ENCODE measurements around the gene MAP4K2.

The MAP4K2 gene

GRCh38 chr11:64754124-64754918 is 48.7 kb downstream of the MAP4K2 start:
- DNase-seq, result no peak

GRCh38 chr11:64753380-64754123 is 49.5 kb downstream of the MAP4K2 start:
- DNase-seq, result no peak

DNA sequence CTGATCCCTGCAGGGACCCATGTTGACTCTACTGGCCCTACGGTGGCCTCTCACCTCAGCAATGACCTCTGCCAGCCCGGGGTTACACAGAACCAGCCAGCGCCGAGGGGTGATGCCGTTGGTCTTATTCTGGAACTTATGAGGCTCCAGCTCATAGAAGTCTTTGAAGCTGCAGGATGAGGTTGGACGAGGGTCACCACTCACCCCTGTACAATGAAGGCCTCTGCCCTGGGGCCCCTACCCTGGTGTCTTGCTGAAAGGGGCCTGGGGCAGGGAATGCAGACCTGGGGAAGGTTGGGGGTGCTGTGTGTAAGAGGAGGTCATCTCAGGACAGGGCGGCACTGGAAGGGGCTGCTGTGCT is 50.0 kb downstream of the MAP4K2 start:
- no peak for DNase-seq

- no peak for DNase-seq
Observed at GRCh38 chr11:64752175-64752970, 50.6 kb downstream of the MAP4K2 start.

DNA sequence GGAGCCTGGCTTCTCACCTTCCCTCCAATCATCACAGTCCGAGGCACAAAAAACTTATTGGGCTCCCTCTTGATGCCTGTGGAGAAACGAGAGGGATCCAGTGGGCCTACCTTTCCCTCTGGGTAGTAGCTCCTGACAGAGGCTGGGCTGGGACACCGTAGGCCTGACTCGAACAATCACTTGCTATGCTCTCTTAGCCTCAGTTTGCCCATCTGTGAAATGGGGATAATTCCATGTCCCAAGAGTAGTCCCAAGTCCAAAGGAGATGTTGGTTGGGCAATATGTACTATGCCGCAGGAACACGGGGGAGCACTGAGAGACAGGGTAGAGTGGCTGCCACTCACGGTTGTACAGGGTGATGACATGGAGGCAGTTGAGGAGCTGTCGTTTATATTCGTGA is 51.4 kb downstream of the MAP4K2 start:
- DNase-seq, result no peak

GRCh38 chr11:64751136-64751535 is 51.9 kb downstream of the MAP4K2 start:
- DNase-seq, result no peak

GRCh38 chr11:64750361-64751054 is 52.5 kb downstream of the MAP4K2 start:
- DNase-seq, result no peak

GRCh38 chr11:64747961-64748665 is 54.9 kb downstream of the MAP4K2 start:
- DNase-seq, result no peak

DNA sequence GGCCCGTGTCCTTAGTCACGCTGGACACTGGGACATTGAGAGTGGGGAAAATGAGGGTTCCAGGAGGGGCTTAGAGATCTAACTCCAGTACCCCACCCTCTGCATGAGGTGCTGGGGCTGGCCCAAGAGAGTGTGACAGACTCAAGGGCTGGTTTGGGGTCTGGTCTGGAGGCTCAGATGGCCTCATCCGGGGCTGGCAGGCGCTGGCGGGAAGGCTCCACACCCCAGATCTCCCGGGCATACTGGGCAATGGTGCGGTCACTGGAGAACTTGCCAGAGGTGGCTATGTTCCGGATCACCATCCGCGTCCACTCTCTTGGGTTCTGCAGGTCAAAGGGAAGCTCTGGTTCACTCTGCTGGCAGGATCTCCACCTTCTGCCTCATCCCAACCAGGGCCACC is 56.5 kb downstream of the MAP4K2 start:
- DNase-seq, result no peak

DNA sequence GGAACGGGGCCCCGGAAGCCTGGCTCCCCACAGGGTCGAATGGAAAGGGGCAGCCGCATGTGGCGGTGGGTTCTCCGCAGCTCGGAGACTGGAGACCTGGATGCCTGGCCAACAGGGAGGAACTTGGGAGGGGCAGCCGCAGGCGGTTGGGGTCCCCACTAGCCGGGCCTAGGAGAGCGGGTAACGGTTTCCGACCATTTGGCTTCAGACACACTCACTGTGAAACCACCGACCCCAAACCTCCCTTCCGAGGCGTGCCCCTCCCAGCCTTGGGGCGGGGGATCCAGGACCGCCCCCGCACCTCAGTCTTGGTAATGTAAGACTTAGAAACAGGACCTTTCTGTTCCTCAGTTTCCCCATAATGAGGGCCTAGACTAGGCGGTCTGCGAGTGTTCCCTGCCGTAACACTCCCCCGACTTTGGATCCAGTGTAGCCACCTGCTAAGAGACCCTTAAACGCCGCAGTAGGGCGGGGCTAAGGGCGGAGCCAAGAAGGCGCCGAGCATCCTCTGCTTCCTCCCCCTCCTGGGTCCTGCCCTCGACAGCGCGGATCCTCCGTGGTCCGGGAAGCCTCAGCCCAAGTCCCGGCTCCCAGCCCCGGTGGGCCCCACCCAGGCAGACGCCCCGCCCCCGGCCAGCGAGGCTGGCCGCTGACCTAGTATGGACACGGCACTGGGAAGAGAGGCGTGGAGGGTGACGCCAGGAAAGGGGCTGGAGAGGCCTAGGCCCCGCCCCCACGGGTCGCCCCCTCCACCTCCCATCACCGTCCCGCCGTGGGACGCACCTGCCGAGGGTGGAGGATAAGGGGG is 57.3 kb downstream of the MAP4K2 start:
- DNase-seq, result peak; percentile 81

GRCh38 chr11:64745189-64745520 is 57.9 kb downstream of the MAP4K2 start:
- peak; percentile 93 for DNase-seq

GRCh38 chr11:64744544-64745188 is 58.3 kb downstream of the MAP4K2 start:
- no peak for DNase-seq

DNA sequence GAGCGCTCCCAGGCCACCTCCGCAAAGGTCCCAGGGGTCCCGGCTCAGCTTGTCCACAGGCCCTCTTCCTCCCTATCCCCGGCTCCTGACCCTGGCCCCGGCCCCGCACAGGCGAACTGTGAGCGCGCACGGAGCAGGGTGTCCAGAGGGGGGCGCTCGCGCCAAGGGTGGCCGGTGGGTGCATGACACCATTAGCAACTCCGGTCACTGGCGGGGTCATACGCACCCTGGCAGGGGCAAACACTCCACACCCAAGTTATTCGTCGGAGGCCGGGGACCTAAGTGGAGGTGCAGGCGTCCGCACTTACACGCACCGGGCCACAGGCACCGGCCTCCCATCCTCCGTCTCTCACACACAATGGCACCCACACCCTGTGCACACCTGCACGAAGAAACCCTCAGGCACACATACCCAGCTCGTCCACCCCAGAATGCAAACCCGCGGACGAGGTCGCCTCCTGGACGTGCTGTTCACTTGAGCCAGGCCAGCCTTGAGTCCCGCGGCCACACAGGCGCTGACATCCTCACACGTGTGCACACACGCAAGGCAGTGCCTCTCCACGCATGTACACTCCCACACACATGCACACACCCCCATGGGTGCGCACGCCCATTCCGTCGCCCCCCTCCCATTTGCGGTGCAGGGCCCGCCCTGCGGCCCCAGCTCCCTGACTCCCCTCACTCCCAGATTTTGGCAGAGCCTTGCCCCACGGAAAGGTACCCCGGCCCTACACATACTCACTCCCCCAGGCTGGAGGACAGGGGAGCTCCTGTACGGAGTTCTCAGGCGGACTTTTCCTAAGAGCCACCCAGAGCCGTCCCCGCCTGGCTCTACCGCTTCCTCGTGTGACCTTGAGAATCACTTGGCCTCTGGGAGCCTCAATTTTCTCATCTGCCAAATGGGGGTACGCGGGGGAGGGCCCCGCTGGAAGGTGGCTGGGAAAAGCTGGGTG is 59.1 kb downstream of the MAP4K2 start, which contains the start of gene RASGRP2:
RASGRP2 (minus strand) TSS at position 552 of the 953 bp plus-strand sequence. CDS start 1,276 bp downstream, outside the sequence.
- peak; percentile 86 for DNase-seq

DNA sequence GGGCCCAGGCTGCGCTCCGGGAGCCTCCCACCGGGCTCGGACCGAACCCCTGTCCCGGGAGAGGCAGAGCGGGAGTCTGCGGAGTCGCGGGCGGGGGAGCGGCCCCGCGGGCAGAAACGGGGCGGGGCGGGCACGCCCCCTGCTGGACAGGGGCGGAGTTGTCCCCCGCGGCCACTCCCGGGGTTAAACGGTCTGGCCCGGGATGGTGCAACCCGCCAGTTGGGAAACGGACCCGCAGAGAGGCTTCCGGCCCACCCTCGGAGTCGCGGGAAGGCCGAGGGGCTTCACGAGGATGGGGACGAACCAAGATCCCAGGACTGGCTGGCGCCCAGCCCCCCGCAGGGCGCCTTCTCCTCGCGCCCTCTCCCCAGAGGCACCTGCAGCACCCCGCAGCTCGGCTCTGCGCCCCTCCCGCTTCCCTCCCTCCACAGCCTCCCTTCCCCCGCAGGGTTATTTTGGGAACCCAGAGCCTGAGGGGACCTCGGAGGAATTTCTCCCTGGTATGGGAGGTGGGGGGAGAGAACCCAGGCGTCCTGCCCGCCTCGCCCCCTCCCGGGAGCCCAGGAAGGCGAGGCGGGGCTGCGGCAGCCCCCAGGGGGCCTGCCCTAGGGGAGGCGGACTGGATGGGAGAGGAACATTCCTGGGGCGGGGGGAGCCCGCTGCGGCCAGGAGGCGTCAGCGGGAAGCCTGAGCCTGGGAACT is 60.0 kb downstream of the MAP4K2 start:
- DNase-seq, result peak; percentile 69

- DNase-seq, result no peak
Observed at GRCh38 chr11:64742087-64742888, 60.7 kb downstream of the MAP4K2 start.

GRCh38 chr11:64741375-64742086 is 61.5 kb downstream of the MAP4K2 start:
- no peak for DNase-seq

- no peak for DNase-seq
Observed at GRCh38 chr11:64739871-64740270, 63.1 kb downstream of the MAP4K2 start.

Data from CD4-positive, alpha-beta T cell treated with Interferon gamma for 1 hour (primary cell).